DMS53 treated with DMSO at 0.1 percent for 48 hours (cell line): ENCODE data around the gene URM1.

Experiments
- DNase-seq: peaks from one replicate; lab custom pipeline; 2025; ENCODE audit not compliant: unreplicated experiment; lab: John Stamatoyannopoulos, UW

URM1 gene

GRCh38 chr9:128344931-128345605 is 26.1 kb upstream of the URM1 start:
- DNase-seq: no peak

GRCh38 chr9:128349125-128349524 is 22.0 kb upstream of the URM1 start:
- DNase-seq: no peak

GRCh38 chr9:128349772-128350171 is 21.4 kb upstream of the URM1 start:
- DNase-seq: no peak

GRCh38 chr9:128355451-128355850 is 15.7 kb upstream of the URM1 start:
- DNase-seq: no peak

- no peak for DNase-seq
Measured at GRCh38 chr9:128358090-128358489, 13.1 kb upstream of the URM1 start.

GRCh38 chr9:128358861-128359260 is 12.3 kb upstream of the URM1 start:
- no peak for DNase-seq

GRCh38 chr9:128360826-128361225 is 10.3 kb upstream of the URM1 start:
- no peak for DNase-seq

GRCh38 chr9:128361296-128361985 is 9.7 kb upstream of the URM1 start:
- DNase-seq: no peak

GRCh38 chr9:128361986-128362646 is 9.1 kb upstream of the URM1 start:
- peak; percentile 81 for DNase-seq

- no peak for DNase-seq
Measured at GRCh38 chr9:128362774-128363173, 8.4 kb upstream of the URM1 start.

GRCh38 chr9:128365525-128365924 is 5.6 kb upstream of the URM1 start:
- DNase-seq: no peak

- no peak for DNase-seq
Measured at GRCh38 chr9:128369024-128369706, 2.0 kb upstream of the URM1 start.

GRCh38 chr9:128370367-128370751 is 815 bp upstream of the URM1 start:
- no peak for DNase-seq

GRCh38 chr9:128371630-128372117 is 500 bp downstream of the URM1 start:
- DNase-seq: no peak

- no peak for DNase-seq
Measured at GRCh38 chr9:128372188-128372641, 1.0 kb downstream of the URM1 start.

- no peak for DNase-seq
Measured at GRCh38 chr9:128372784-128373183, 1.6 kb downstream of the URM1 start.

GRCh38 chr9:128374221-128374675 is 3.1 kb downstream of the URM1 start:
- DNase-seq: no peak

- DNase-seq: no peak
Measured at GRCh38 chr9:128375865-128376264, 4.7 kb downstream of the URM1 start.

GRCh38 chr9:128382261-128382660 is 11.1 kb downstream of the URM1 start:
- no peak for DNase-seq

GRCh38 chr9:128383007-128383753 is 12.0 kb downstream of the URM1 start:
- DNase-seq: no peak

- no peak for DNase-seq
Measured at GRCh38 chr9:128383791-128384190, 12.6 kb downstream of the URM1 start.
